HCT116 (cell line): ENCODE results near the gene AGAP1. TPM values are rescaled to one million over a fixed set of nuclear protein-coding genes. Genes with fewer than 3 reads are reported as not detected.

Experiments used
- ATAC-seq: fragments of 200-7000 bp; cut with Tn5 transposase; 2 replicates; pipeline ENCODE4 v1.9.1; 2020; ENCODE audit warnings: mild to moderate bottlenecking, moderate library complexity
- BruUV-seq: library from RNA; stranded (reverse); fragments of 400-500 nt; replicated peaks from 2 replicates; lab custom pipeline; 2021; lab: Mats Ljungman, UMichigan
- CTCF ChIA-PET: fragments of 300-600 bp; sonication (Branson Sonifier 250); formaldehyde crosslinking; loops from one replicate; lab custom pipeline; 2021; ENCODE audit warnings: antibody characterized with exemption; lab: Charles Lee
- POLR2A ChIA-PET: fragments of 300-600, 350-600 bp; sonication (Branson Sonifier 250); formaldehyde crosslinking; loops from one replicate; lab custom pipeline; 2021; ENCODE audit warnings: antibody characterized with exemption; lab: Charles Lee
- RAD21 ChIA-PET, 2 experiments: fragments of 300-600 bp; sonication (Branson Sonifier 250); formaldehyde crosslinking; loops; one replicate each; lab custom pipeline; 2023; ENCODE audit warnings: low total read pairs in 2 of 2; ENCODE audit not compliant: uncharacterized antibody in 2 of 2, unreplicated experiment in 2 of 2, low non-redundant PET in 1 of 2; lab: Charles Lee
- DNase-seq: peaks from one replicate; pipeline ENCODE4 v3.0.0-alpha.2; 2010; ENCODE audit warnings: low read depth, low spot score
- H2AFZ ChIP-seq: fragments of 200-600 bp; shearing (Covaris generic), sonication (generic); 2 replicates; pipeline ENCODE4 v1.6.1; 2017; ENCODE audit warnings: low read depth, mixed run types, mixed read lengths, antibody characterized with exemption, low read length; ENCODE audit not compliant: poor library complexity, severe bottlenecking
- H3K27ac ChIP-seq: 2 replicates; pipeline ENCODE4 v1.5.1; 2012; ENCODE audit warnings: low read depth, low read length
- H3K27me3 ChIP-seq: fragments of 200-600 bp; sonication (generic); 2 replicates; pipeline ENCODE4 v1.6.1; 2016; ENCODE audit warnings: mixed run types, low read length, mixed read lengths; ENCODE audit not compliant: insufficient read depth
- H3K36me3 ChIP-seq, 2 experiments: fragments of 200-500 bp in 1 of 2; fragments of 200-600 bp in 1 of 2; sonication (Bioruptor generic) in 1 of 2; sonication (generic) in 1 of 2; 2 replicates each; pipeline versions ENCODE4 v1.5.1 to v1.6.1; 2014 to 2016; ENCODE audit warnings: low read length in 2 of 2, inconsistent platforms in 1 of 2, mixed read lengths in 1 of 2, mixed run types in 1 of 2; ENCODE audit not compliant: insufficient read depth in 2 of 2, control insufficient read depth in 1 of 2
- H3K4me1 ChIP-seq, 2 experiments: fragments of 200-600 bp in 1 of 2; sonication (generic) in 1 of 2; 2 replicates each; pipeline versions ENCODE4 v1.5.1 to v1.6.1; 2012 to 2017; ENCODE audit warnings: low read length in 2 of 2, inconsistent platforms in 1 of 2, mild to moderate bottlenecking in 1 of 2, mixed read lengths in 1 of 2, mixed run types in 1 of 2, moderate library complexity in 1 of 2; ENCODE audit not compliant: insufficient read depth in 2 of 2, control insufficient read depth in 1 of 2
- H3K4me2 ChIP-seq: fragments of 200-600 bp; sonication (generic); 2 replicates; pipeline ENCODE4 v1.6.1; 2017; ENCODE audit warnings: mixed run types, low read length, mixed read lengths
- H3K4me3 ChIP-seq, 2 experiments: fragments of 200-600 bp in 1 of 2; sonication (generic) in 1 of 2; replicated peaks in 1 of 2; 2 replicates each; pipeline ENCODE4 v1.5.1; 2011 to 2016; ENCODE audit warnings: low read length in 2 of 2, control low read depth in 1 of 2, low read depth in 1 of 2, mild to moderate bottlenecking in 1 of 2, mixed read lengths in 1 of 2, mixed run types in 1 of 2
- H3K79me2 ChIP-seq: fragments of 200-600 bp; sonication (generic); 2 replicates; pipeline ENCODE4 v1.6.1; 2017; ENCODE audit warnings: mild to moderate bottlenecking, mixed run types, low read length, moderate library complexity, mixed read lengths; ENCODE audit not compliant: insufficient read depth
- H3K9ac ChIP-seq: fragments of 200-600 bp; sonication (generic); 2 replicates; pipeline ENCODE4 v1.6.1; 2016; ENCODE audit warnings: low read length, mixed read lengths
- H3K9me2 ChIP-seq: fragments of 200-600 bp; sonication (generic), shearing (Covaris generic); 2 replicates; pipeline ENCODE4 v1.6.1; 2017; ENCODE audit warnings: mixed run types, mild to moderate bottlenecking, moderate library complexity; ENCODE audit not compliant: insufficient read depth
- H3K9me3 ChIP-seq, 2 experiments: fragments of 200-500 bp in 1 of 2; fragments of 200-600 bp in 1 of 2; sonication (Bioruptor generic) in 1 of 2; sonication (generic) in 1 of 2; 2 replicates each; pipeline ENCODE4 v1.6.1; 2014 to 2017; ENCODE audit warnings: low read length in 2 of 2, mixed read lengths in 2 of 2, inconsistent platforms in 1 of 2, low read depth in 1 of 2, mild to moderate bottlenecking in 1 of 2, mixed run types in 1 of 2, moderate library complexity in 1 of 2; ENCODE audit not compliant: control insufficient read depth in 1 of 2, insufficient read depth in 1 of 2
- H4K20me1 ChIP-seq: fragments of 200-600 bp; sonication (generic), shearing (Covaris generic); 2 replicates; pipeline ENCODE4 v1.6.1; 2017; ENCODE audit warnings: mixed run types, mild to moderate bottlenecking, moderate library complexity; ENCODE audit not compliant: insufficient read depth
- EZH2phosphoT487 ChIP-seq: fragments of 200-600 bp; IDR thresholded peaks from 2 replicates; pipeline ENCODE4 v1.6.1; 2018; ENCODE audit warnings: antibody characterized with exemption, borderline replicate concordance
- FOSL1 ChIP-seq: IDR thresholded peaks from 2 replicates; pipeline ENCODE4 v1.6.1; 2012; ENCODE audit warnings: low read depth
- SRF ChIP-seq: IDR thresholded peaks from 2 replicates; pipeline ENCODE4 v1.6.1; 2012; ENCODE audit warnings: low read depth
- TCF7L2 ChIP-seq: IDR thresholded peaks from 2 replicates; pipeline ENCODE4 v1.7.0; 2011; ENCODE audit warnings: borderline replicate concordance, inconsistent platforms; ENCODE audit not compliant: insufficient read depth, insufficient read length; ENCODE audit errors: extremely low read depth
- ZBTB33 ChIP-seq: IDR thresholded peaks from 2 replicates; pipeline ENCODE4 v1.6.1; 2011; ENCODE audit warnings: mild to moderate bottlenecking, low read length, moderate library complexity; ENCODE audit not compliant: insufficient replicate concordance; ENCODE audit errors: extremely low read depth
- ZFX ChIP-seq: fragments of 450-650 bp; IDR thresholded peaks from 2 replicates; pipeline ENCODE4 v1.6.1; 2017
- intact Hi-C: fragments of 100-400 bp; cut with micrococcal nuclease; formaldehyde crosslinking; loops from 2 replicates; pipeline ENCODE4 v1.10.0; 2022
- total RNA-seq: library from RNA; stranded (reverse); gene quantifications from one replicate; pipeline ENCODE4 v1.2.1, GENCODE V29; 2021; ENCODE audit not compliant: unreplicated experiment

AGAP1 gene
- total RNA-seq, 1 experiment from 2014 or later: 43.8 TPM

GRCh38 chr2:235660484-235661082, 166.7 kb downstream of the AGAP1 start:
- Histone ChIP-seq H3K4me1 (peaks cover under 1 to 53% of the 10 kb centered on the region in 2 experiments; a peak in 3 of 4 replicates), H3K9me3 (no peaks in the 10 kb centered on the region), H3K4me2 (no peak overlapping the region), H3K27me3 (no peaks in the 10 kb centered on the region), H3K79me2 (peaks cover 88% of the 10 kb centered on the region), H3K4me3 (no peak overlapping the region), H3K36me3 (no peaks in the 10 kb centered on the region), H4K20me1 (no peaks in the 10 kb centered on the region), H2AFZ (no peak overlapping the region), H3K9me2 (no peaks in the 10 kb centered on the region), H3K27ac (no peak overlapping the region), H3K9ac (no peak overlapping the region)
- CTCF ChIA-PET: no interaction called here
- POLR2A ChIA-PET: no interaction called here
- intact Hi-C loops: no loop called here
- ATAC-seq (no peak), DNase-seq (no peak)
- TF ChIP-seq TCF7L2: no peak
- no peak for TF ChIP-seq SRF
- TF ChIP-seq ZFX: no peak
- TF ChIP-seq EZH2phosphoT487: no peak
- no peak for TF ChIP-seq ZBTB33
- no peak for TF ChIP-seq FOSL1
- BruUV-seq: no TSS peak
- RAD21 ChIA-PET: no interaction called here
